ENCODE results near the gene SMIM11.

DNA sequence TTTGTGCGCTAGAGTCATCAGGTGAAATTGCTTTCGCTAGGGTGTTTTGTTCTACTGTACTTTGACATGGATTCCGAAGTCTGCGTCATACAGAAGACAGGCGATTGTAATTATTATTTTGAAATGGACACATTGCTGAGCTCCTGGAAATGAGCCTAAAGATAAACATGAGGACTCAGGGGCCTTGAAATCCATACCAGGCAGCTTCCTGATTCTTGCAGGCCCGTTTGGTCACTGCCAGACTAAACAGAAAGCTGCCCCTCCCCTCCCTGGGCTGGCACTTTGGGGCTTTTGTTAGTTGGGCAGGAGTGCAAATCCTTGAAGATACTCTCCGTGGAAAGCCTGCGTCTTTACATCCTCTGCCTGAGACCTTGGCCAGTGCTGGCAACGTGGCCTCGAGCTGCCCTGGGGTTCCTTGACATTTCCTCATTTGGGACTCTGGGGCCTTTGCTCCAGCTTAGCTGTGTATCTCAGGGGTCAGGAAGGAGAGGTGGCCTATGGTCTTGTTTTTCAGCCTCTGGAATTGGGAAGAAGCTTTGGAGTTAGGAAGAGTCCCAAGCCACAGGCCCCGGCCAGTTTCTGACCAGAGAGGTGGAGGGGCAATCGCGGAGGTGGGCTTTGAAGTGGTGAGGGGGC is 38.4 kb upstream of the SMIM11 start:
- TF ChIP-seq, protein P1, sequence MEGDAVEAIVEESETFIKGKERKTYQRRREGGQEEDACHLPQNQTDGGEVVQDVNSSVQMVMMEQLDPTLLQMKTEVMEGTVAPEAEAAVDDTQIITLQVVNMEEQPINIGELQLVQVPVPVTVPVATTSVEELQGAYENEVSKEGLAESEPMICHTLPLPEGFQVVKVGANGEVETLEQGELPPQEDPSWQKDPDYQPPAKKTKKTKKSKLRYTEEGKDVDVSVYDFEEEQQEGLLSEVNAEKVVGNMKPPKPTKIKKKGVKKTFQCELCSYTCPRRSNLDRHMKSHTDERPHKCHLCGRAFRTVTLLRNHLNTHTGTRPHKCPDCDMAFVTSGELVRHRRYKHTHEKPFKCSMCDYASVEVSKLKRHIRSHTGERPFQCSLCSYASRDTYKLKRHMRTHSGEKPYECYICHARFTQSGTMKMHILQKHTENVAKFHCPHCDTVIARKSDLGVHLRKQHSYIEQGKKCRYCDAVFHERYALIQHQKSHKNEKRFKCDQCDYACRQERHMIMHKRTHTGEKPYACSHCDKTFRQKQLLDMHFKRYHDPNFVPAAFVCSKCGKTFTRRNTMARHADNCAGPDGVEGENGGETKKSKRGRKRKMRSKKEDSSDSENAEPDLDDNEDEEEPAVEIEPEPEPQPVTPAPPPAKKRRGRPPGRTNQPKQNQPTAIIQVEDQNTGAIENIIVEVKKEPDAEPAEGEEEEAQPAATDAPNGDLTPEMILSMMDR (IDR thresholded peaks at IDR 0.05), result no peak
- no peak for TF ChIP-seq POLR2A (IDR thresholded peaks at IDR 0.05)
